Measurements from ENCODE around the gene PIH1D1. TPM values are rescaled to one million over a fixed set of nuclear protein-coding genes. Genes with fewer than 3 reads are reported as not detected.
A peak's percentile ranks its signal among the peaks of the same experiment; 100 is the strongest.

The PIH1D1 gene
- total and polyA plus RNA-seq, 2 donors (not counting 3 experiments of a cell fraction or from before 2014, with no cell fraction given): 83.2 to 86.9 TPM

DNA sequence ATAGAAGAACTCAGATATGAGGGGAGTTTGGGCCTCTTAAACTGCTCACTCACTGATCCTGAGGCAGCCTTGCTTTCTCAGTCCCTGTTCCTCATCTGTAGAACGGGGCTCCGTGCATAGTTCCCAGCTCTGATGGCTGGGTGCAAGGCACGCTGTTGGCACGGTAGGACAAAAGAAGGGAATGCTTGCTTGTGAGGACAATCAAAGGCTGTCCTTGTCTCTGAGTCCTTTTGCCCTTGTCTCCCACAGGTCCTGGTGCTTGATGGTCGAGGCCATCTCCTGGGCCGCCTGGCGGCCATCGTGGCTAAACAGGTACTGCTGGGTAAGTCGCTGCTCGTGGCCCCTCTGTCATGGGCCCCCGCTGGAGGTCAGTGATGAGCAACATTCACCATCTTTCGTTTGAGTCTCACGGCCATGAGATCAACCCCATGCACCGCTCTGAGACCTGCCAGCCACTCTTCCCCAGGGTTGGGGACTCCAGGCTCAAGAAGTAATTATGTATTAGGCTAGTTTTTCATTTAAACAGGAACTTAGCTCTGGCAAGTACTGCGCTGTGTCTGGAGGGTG lies 38.1 kb upstream of the PIH1D1 start:
- peak overlapping the region; percentile 89 for H3K27ac ChIP-seq (ENCODE audit: insufficient read depth, low read depth, low read length)
- H3K9ac ChIP-seq (replicated peaks; ENCODE audit: extremely low read depth, insufficient read depth, low read length): peak overlapping the region; percentile 100
- TF ChIP-seq POLR2A (IDR thresholded peaks at IDR 0.05; ENCODE audit: low read depth, low read length) (peak; percentile 54), GATA2 (IDR thresholded peaks at IDR 0.05; ENCODE audit: insufficient read depth, insufficient read length, low read depth, low read length) (no peak), POLR2AphosphoS5 (IDR thresholded peaks at IDR 0.05; ENCODE audit: insufficient read depth, low read depth, low read length) (peak; percentile 6)
- TF ChIP-seq, protein P1, sequence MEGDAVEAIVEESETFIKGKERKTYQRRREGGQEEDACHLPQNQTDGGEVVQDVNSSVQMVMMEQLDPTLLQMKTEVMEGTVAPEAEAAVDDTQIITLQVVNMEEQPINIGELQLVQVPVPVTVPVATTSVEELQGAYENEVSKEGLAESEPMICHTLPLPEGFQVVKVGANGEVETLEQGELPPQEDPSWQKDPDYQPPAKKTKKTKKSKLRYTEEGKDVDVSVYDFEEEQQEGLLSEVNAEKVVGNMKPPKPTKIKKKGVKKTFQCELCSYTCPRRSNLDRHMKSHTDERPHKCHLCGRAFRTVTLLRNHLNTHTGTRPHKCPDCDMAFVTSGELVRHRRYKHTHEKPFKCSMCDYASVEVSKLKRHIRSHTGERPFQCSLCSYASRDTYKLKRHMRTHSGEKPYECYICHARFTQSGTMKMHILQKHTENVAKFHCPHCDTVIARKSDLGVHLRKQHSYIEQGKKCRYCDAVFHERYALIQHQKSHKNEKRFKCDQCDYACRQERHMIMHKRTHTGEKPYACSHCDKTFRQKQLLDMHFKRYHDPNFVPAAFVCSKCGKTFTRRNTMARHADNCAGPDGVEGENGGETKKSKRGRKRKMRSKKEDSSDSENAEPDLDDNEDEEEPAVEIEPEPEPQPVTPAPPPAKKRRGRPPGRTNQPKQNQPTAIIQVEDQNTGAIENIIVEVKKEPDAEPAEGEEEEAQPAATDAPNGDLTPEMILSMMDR (IDR thresholded peaks at IDR 0.05; ENCODE audit: extremely low read depth in 1 of 2, insufficient read depth in 1 of 2, low read depth in 1 of 2, low read length in 2 of 2): no peak
- intact Hi-C loops (cut with micrococcal nuclease) (no loop called here), dilution Hi-C loops (cut with MboI; ENCODE audit: extremely low pct_ligation_motif_present, low sequenced_read_pairs) (no loop called here)
- ChIA-PET POLR2A (interaction anchor here (1.0 to 1.4 kb wide), 2 partner anchors 11 to 14 kb away, joined by 3 to 4 read pairs; no protein-coding TSS in a partner anchor), CTCF (interaction anchor here (1.0 to 1.2 kb wide), 2 partner anchors 11 to 14 kb away, joined by 3 to 4 read pairs; no protein-coding TSS in a partner anchor)
- BruUV-seq (replicated peaks): no TSS peak
- H3K36me3 ChIP-seq (ENCODE audit: control insufficient read depth in 2 of 2, extremely low read depth in 1 of 2, insufficient read depth in 2 of 2, low read length in 2 of 2): peaks cover 28 to 34% of the 10 kb centered on the region in 2 experiments
- H3K9me3 ChIP-seq (replicated peaks; ENCODE audit: control insufficient read depth, insufficient read depth, low read length): no peaks in the 10 kb centered on the region
- peaks cover 12% of the 10 kb centered on the region for H3K4me1 ChIP-seq (ENCODE audit: control insufficient read depth, extremely low read depth, insufficient read depth, low read length)
- H3K79me2 ChIP-seq (ENCODE audit: control insufficient read depth, insufficient read depth, low read length): peaks cover 40% of the 10 kb centered on the region
- H3K27me3 ChIP-seq (ENCODE audit: control insufficient read depth in 2 of 2, insufficient read depth in 2 of 2, low read length in 2 of 2): no peaks in the 10 kb centered on the region
- H3K4me3 ChIP-seq (replicated peaks in 1 of 3; ENCODE audit: insufficient read depth in 1 of 3, low read depth in 1 of 3, low read length in 3 of 3): peak overlapping the region; percentile 60 to 94 (median 90)
- DNase-seq (ENCODE audit: low read depth, low spot score) (no peak), FAIRE-seq (no peak)
- no peaks in the 10 kb centered on the region for H3K9me1 ChIP-seq (replicated peaks; ENCODE audit: control insufficient read depth, extremely low read depth, insufficient read depth, low read length)
- H2AFZ ChIP-seq (ENCODE audit: low read depth, low read length): no peak overlapping the region
- H4K20me1 ChIP-seq (replicated peaks; ENCODE audit: control insufficient read depth, extremely low read depth, insufficient read depth, low read length): peaks cover 5% of the 10 kb centered on the region
- H3K4me2 ChIP-seq (ENCODE audit: insufficient read depth, low read length): peak overlapping the region; percentile 96

All from endothelial cell of umbilical vein (primary cell).